Endothelial cell of umbilical vein (primary cell): Measurements from ENCODE around the gene ESCO1. TPM values are rescaled to one million over a fixed set of nuclear protein-coding genes. Genes with fewer than 3 reads are reported as not detected.

ENCODE experiments used
- BruUV-seq: library from RNA; stranded (reverse); fragments of 400-500 nt; replicated peaks from 2 replicates; lab custom pipeline; 2021; lab: Mats Ljungman, UMichigan
- CTCF ChIA-PET: fragments of 300-600, 350-600 bp; sonication (Branson Sonifier 250); formaldehyde crosslinking; loops from one replicate; lab custom pipeline; 2021; ENCODE audit warnings: antibody characterized with exemption, inconsistent platforms; lab: Charles Lee
- POLR2A ChIA-PET: fragments of 300-600, 350-600 bp; sonication (Branson Sonifier 250); formaldehyde crosslinking; loops from one replicate; lab custom pipeline; 2021; ENCODE audit warnings: antibody characterized with exemption, inconsistent platforms; lab: Charles Lee
- DNase-seq: peaks from one replicate; pipeline ENCODE4 v3.0.0-alpha.2; 2011; ENCODE audit warnings: low read depth, low spot score
- FAIRE-seq: peaks from 2 replicates; lab custom pipeline; 2011; peaks lifted over from hg19 to GRCh38; lab: Jason Lieb, UNC
- H2AFZ ChIP-seq: 2 replicates; pipeline ENCODE4 v1.6.0; 2012; ENCODE audit warnings: low read depth, low read length, control low read depth, inconsistent platforms
- H3K27ac ChIP-seq: 2 replicates; pipeline ENCODE4 v1.5.1; 2011; ENCODE audit warnings: low read depth, mild to moderate bottlenecking, control low read depth, low read length, moderate library complexity; ENCODE audit not compliant: insufficient read depth
- H3K27me3 ChIP-seq, 2 experiments: 2 replicates each; pipeline versions ENCODE4 v1.6.0 to v1.6.1; 2011; ENCODE audit warnings: low read length in 2 of 2, mixed read lengths in 1 of 2; ENCODE audit not compliant: control insufficient read depth in 2 of 2, insufficient read depth in 2 of 2
- H3K36me3 ChIP-seq, 2 experiments: 2 replicates in 1 of 2; 3 replicates in 1 of 2; pipeline ENCODE4 v1.5.1; 2011; ENCODE audit warnings: low read length in 2 of 2, mild to moderate bottlenecking in 1 of 2, moderate library complexity in 1 of 2; ENCODE audit not compliant: control insufficient read depth in 2 of 2, insufficient read depth in 2 of 2; ENCODE audit errors: extremely low read depth in 1 of 2
- H3K4me1 ChIP-seq: 3 replicates; pipeline ENCODE4 v1.5.1; 2011; ENCODE audit warnings: mild to moderate bottlenecking, low read length; ENCODE audit not compliant: control insufficient read depth, insufficient read depth; ENCODE audit errors: extremely low read depth
- H3K4me2 ChIP-seq: 2 replicates; pipeline ENCODE4 v1.6.1; 2011; ENCODE audit warnings: low read length, control low read depth, mixed read lengths; ENCODE audit not compliant: insufficient read depth
- H3K4me3 ChIP-seq, 3 experiments: fragments of 200-600 bp in 1 of 3; sonication (generic), shearing (Covaris generic) in 1 of 3; replicated peaks in 1 of 3; 2 replicates each; pipeline ENCODE4 v1.5.1; 2011 to 2016; ENCODE audit warnings: control low read depth in 3 of 3, low read length in 3 of 3, mild to moderate bottlenecking in 2 of 3, inconsistent platforms in 1 of 3, low read depth in 1 of 3, moderate library complexity in 1 of 3; ENCODE audit not compliant: insufficient read depth in 1 of 3
- H3K79me2 ChIP-seq: 2 replicates; pipeline ENCODE4 v1.6.0; 2012; ENCODE audit warnings: low read length, inconsistent platforms; ENCODE audit not compliant: control insufficient read depth, insufficient read depth
- H3K9ac ChIP-seq: replicated peaks from 2 replicates; pipeline ENCODE3; 2011; ENCODE audit warnings: low read length, control low read depth; ENCODE audit not compliant: insufficient read depth; ENCODE audit errors: extremely low read depth
- H3K9me1 ChIP-seq: replicated peaks from 3 replicates; pipeline ENCODE4 v1.6.0; 2011; ENCODE audit warnings: mild to moderate bottlenecking, low read length; ENCODE audit not compliant: control insufficient read depth, insufficient read depth; ENCODE audit errors: extremely low read depth
- H3K9me3 ChIP-seq: replicated peaks from 2 replicates; pipeline ENCODE4 v1.5.1; 2012; ENCODE audit warnings: low read length, inconsistent platforms; ENCODE audit not compliant: control insufficient read depth, insufficient read depth
- H4K20me1 ChIP-seq: replicated peaks from 2 replicates; pipeline ENCODE3; 2011; ENCODE audit warnings: mild to moderate bottlenecking, low read length; ENCODE audit not compliant: control insufficient read depth, insufficient read depth; ENCODE audit errors: extremely low read depth
- CTCF ChIP-seq, 2 donors: IDR thresholded peaks; 1 replicate in 1 of 2; 2 replicates in 1 of 2; pipeline ENCODE4 v1.5.1; 2011; ENCODE audit warnings: low read length in 2 of 2, mild to moderate bottlenecking in 2 of 2, moderate library complexity in 2 of 2, control low read depth in 1 of 2, inconsistent platforms in 1 of 2, low read depth in 1 of 2; ENCODE audit not compliant: insufficient read depth in 1 of 2; ENCODE audit errors: extremely low read depth in 1 of 2
- EZH2 ChIP-seq: IDR thresholded peaks from 2 replicates; pipeline ENCODE4 v1.6.1; 2012; ENCODE audit warnings: borderline replicate concordance, low read depth, mild to moderate bottlenecking, moderate library complexity, low read length, inconsistent platforms; ENCODE audit not compliant: severe bottlenecking
- FOS ChIP-seq: IDR thresholded peaks from 2 replicates; pipeline ENCODE4 v1.6.1; 2011; ENCODE audit warnings: mild to moderate bottlenecking, low read length, moderate library complexity, borderline replicate concordance; ENCODE audit not compliant: insufficient read depth
- GATA2 ChIP-seq: IDR thresholded peaks from 2 replicates; pipeline ENCODE4 v1.7.0; 2011; ENCODE audit warnings: low read depth, mild to moderate bottlenecking, moderate library complexity, mixed read lengths, low read length; ENCODE audit not compliant: insufficient read length, insufficient read depth
- JUN ChIP-seq: IDR thresholded peaks from 2 replicates; pipeline ENCODE4 v1.6.1; 2011; ENCODE audit warnings: borderline replicate concordance, low read depth; ENCODE audit not compliant: insufficient read length, insufficient read depth
- MYC ChIP-seq: IDR thresholded peaks from one replicate; pipeline ENCODE4 v1.6.1; 2011; ENCODE audit warnings: mild to moderate bottlenecking, low read depth, low read length
- POLR2A ChIP-seq: IDR thresholded peaks from 2 replicates; pipeline ENCODE4 v1.6.1; 2012; ENCODE audit warnings: low read depth, mild to moderate bottlenecking, control low read depth, low read length
- POLR2AphosphoS5 ChIP-seq: IDR thresholded peaks from 2 replicates; pipeline ENCODE4 v1.6.1; 2012; ENCODE audit warnings: low read depth, mild to moderate bottlenecking, control low read depth, low read length, moderate library complexity; ENCODE audit not compliant: insufficient read depth
- dilution Hi-C: fragments of 300-500 bp; cut with MboI; formaldehyde crosslinking; loops from one replicate; pipeline ENCODE4 v1.15.0; 2019; ENCODE audit warnings: low sequenced_read_pairs; ENCODE audit not compliant: extremely low pct_ligation_motif_present
- intact Hi-C: fragments of 100-400 bp; cut with micrococcal nuclease; formaldehyde crosslinking; loops from one replicate; pipeline ENCODE4 v1.10.0; 2022
- polyA plus RNA-seq, 4 experiments: library from polyadenylated mRNA; depleted of rRNA in 3 of 4; stranded (reverse) in 3 of 4; unstranded in 1 of 4; fragments of >200 nt; gene quantifications; 2 replicates each; pipeline versions ENCODE4 v1.2.1 to v1.2.3, GENCODE V29; 2011 to 2012; ENCODE audit warnings: missing spikeins in 1 of 4
- total RNA-seq: library from RNA; stranded (reverse); gene quantifications from 2 replicates; pipeline ENCODE4 v1.2.3, GENCODE V29; 2021
- TF ChIP-seq, protein P1 (sequence below): IDR thresholded peaks from 2 replicates; pipeline ENCODE4 v1.6.1; 2011; ENCODE audit not compliant: insufficient read depth, insufficient read length

Gene ESCO1
- total and polyA plus RNA-seq, 2 donors (not counting 3 experiments of a cell fraction or from before 2014, with no cell fraction given): 2.1 to 12.0 TPM

GRCh38 chr18:21513292-21513691 is 87.2 kb downstream of the ESCO1 start:
- H3K27me3 ChIP-seq: no peaks in the 10 kb centered on the region
- H3K9me1 ChIP-seq: no peaks in the 10 kb centered on the region
- no peak overlapping the region for H3K27ac ChIP-seq
- no peak overlapping the region for H2AFZ ChIP-seq
- H4K20me1 ChIP-seq: no peaks in the 10 kb centered on the region
- no peaks in the 10 kb centered on the region for H3K9me3 ChIP-seq
- intact Hi-C loops (no loop called here), dilution Hi-C loops (no loop called here)
- H3K79me2 ChIP-seq: no peaks in the 10 kb centered on the region
- no peak overlapping the region for H3K4me3 ChIP-seq
- H3K4me2 ChIP-seq: no peak overlapping the region
- no peak for TF ChIP-seq MYC
- FAIRE-seq: no peak
- no peak overlapping the region for H3K9ac ChIP-seq
- ChIA-PET CTCF (interaction anchor here (1.0 to 1.3 kb wide), 4 partner anchors 9 to 318 kb away, joined by 3 to 5 read pairs (median 4); no protein-coding TSS in a partner anchor), POLR2A (no interaction called here)
- H3K4me1 ChIP-seq: no peaks in the 10 kb centered on the region
- H3K36me3 ChIP-seq: no peaks in the 10 kb centered on the region
- no TSS peak for BruUV-seq
- DNase-seq: no peak

GRCh38 chr18:21509062-21509461 is 91.4 kb downstream of the ESCO1 start:
- intact Hi-C loops: no loop called here
- CTCF ChIA-PET: interaction anchor here (0.7 to 2.4 kb wide), 5 partner anchors 11 to 314 kb away, joined by 3 to 20 read pairs (median 7); partner anchors contain the start of gene ESCO1

More at GRCh38 chr18:21509062-21509461, 91.4 kb downstream of the ESCO1 start:
- no peak for TF ChIP-seq EZH2
- no peak for TF ChIP-seq JUN
- TF ChIP-seq GATA2: no peak
- no peak for TF ChIP-seq MYC
- TF ChIP-seq, protein P1, sequence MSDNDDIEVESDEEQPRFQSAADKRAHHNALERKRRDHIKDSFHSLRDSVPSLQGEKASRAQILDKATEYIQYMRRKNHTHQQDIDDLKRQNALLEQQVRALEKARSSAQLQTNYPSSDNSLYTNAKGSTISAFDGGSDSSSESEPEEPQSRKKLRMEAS: no peak
- TF ChIP-seq CTCF (IDR thresholded peaks at IDR 0.05; ENCODE audit: extremely low read depth in 1 of 2, insufficient read depth in 1 of 2, low read depth in 1 of 2, low read length in 2 of 2): no peak
- no peak for TF ChIP-seq POLR2AphosphoS5
- no peak for TF ChIP-seq POLR2A
- no peak for TF ChIP-seq FOS
- no peak overlapping the region for H2AFZ ChIP-seq
- H3K4me3 ChIP-seq: no peak overlapping the region
- no peak overlapping the region for H3K9ac ChIP-seq
- H3K27ac ChIP-seq: no peak overlapping the region
- DNase-seq (no peak), FAIRE-seq (no peak)
- no peak overlapping the region for H3K4me2 ChIP-seq
- no peaks in the 10 kb centered on the region for H3K4me1 ChIP-seq
- H3K9me3 ChIP-seq: no peaks in the 10 kb centered on the region
- POLR2A ChIA-PET: no interaction called here
- no peaks in the 10 kb centered on the region for H3K9me1 ChIP-seq
- no TSS peak for BruUV-seq
- dilution Hi-C loops: no loop called here
- no peaks in the 10 kb centered on the region for H3K36me3 ChIP-seq
- no peaks in the 10 kb centered on the region for H3K27me3 ChIP-seq
- H4K20me1 ChIP-seq: no peaks in the 10 kb centered on the region
- H3K79me2 ChIP-seq: no peaks in the 10 kb centered on the region
